Activated CD4-positive, alpha-beta T cell treated with anti-CD3 and anti-CD28 coated beads for 48 hours (primary cell): Measurements from ENCODE around the gene RFC4.
"Not testable (repeated sequence)": the region's sequence is repeated elsewhere in the genome, so short reads cannot be mapped to it uniquely, and the experiment has no call there.

Source experiments
- DNase-seq: peaks from one replicate; pipeline ENCODE4 v3.0.0-alpha.2; 2020

The RFC4 gene

GRCh38 chr3:186806089-186807055 is at the start of gene RFC4:
Gene RFC4 (minus strand): TSS chr3:186806482. CDS start chr3:186804713, 1,769 bp downstream.
- DNase-seq = peak; percentile 93

GRCh38 chr3:186854954-186855353 is 48.7 kb upstream of the RFC4 start:
- DNase-seq = no peak

- DNase-seq = no peak
These were observed 47.9 kb upstream of the RFC4 start for GRCh38 chr3:186854146-186854545.

GRCh38 chr3:186852994-186853393 is 46.7 kb upstream of the RFC4 start:
- DNase-seq = no peak

- not testable (repeated sequence) for DNase-seq
These were observed 45.6 kb upstream of the RFC4 start for GRCh38 chr3:186851835-186852234.

GRCh38 chr3:186849374-186849975 is 43.2 kb upstream of the RFC4 start:
- DNase-seq = no peak

- DNase-seq = no peak
These were observed 41.2 kb upstream of the RFC4 start for GRCh38 chr3:186847437-186847836.

GRCh38 chr3:186845756-186846155 is 39.5 kb upstream of the RFC4 start:
- DNase-seq = no peak

GRCh38 chr3:186844908-186845307 is 38.6 kb upstream of the RFC4 start:
- DNase-seq = no peak

- DNase-seq = no peak
These were observed 36.8 kb upstream of the RFC4 start for GRCh38 chr3:186843039-186843432.

GRCh38 chr3:186842426-186843038 is 36.2 kb upstream of the RFC4 start, which contains the start of gene ADIPOQ:
Gene ADIPOQ (plus strand): TSS chr3:186842710. CDS start chr3:186853059, 10,349 bp downstream.
- DNase-seq = no peak

GRCh38 chr3:186841620-186842019 is 35.3 kb upstream of the RFC4 start:
- no peak for DNase-seq

- DNase-seq = no peak
These were observed 33.8 kb upstream of the RFC4 start for GRCh38 chr3:186839874-186840641.

GRCh38 chr3:186832276-186832675 is 26.0 kb upstream of the RFC4 start:
- no peak for DNase-seq

GRCh38 chr3:186831798-186832197 is 25.5 kb upstream of the RFC4 start:
- DNase-seq = no peak

- no peak for DNase-seq
These were observed 22.1 kb upstream of the RFC4 start for GRCh38 chr3:186828340-186828739.

- DNase-seq = peak; percentile 88
These were observed 20.9 kb upstream of the RFC4 start for GRCh38 chr3:186826976-186827857.

GRCh38 chr3:186826410-186826975 is 20.2 kb upstream of the RFC4 start:
- DNase-seq = peak; percentile 28

- DNase-seq = no peak
These were observed 19.7 kb upstream of the RFC4 start for GRCh38 chr3:186825872-186826409.

GRCh38 chr3:186825294-186825821 is 19.1 kb upstream of the RFC4 start:
- peak; percentile 78 for DNase-seq
